ENCODE results near the gene DRC7.
"Not testable (repeated sequence)": the region's sequence is repeated elsewhere in the genome, so short reads cannot be mapped to it uniquely, and the experiment has no call there.

DRC7 gene

DNA sequence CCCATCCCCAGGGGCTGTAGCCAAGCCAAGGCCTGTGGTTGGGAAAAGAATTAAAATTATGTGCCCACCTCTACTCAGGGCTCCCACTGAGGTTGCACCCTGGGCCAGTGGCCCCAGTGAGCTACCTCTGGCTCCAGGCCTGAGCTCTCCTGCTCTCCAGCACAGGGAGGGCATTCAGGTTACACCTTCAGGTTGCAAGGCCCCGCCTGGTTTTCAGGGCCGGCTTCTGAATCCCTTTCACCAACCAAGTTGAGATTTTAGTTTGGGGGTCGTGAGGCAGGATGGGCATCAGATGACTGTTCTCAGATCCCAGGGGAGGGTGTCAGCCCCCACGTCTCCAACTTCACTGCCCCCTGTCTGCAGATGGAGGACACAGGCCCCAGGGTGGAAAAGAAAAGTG is 33.0 kb downstream of the DRC7 start:
- no peak for DNase-seq (ENCODE audit: insufficient read length, low spot score)
- FAIRE-seq = no peak
- TF ChIP-seq TAF1 (IDR thresholded peaks at IDR 0.05; ENCODE audit: low read depth, low read length) = no peak
- no peak for TF ChIP-seq SPI1 (IDR thresholded peaks at IDR 0.05; ENCODE audit: low read depth, low read length)
- no peak for TF ChIP-seq POLR2AphosphoS5 (IDR thresholded peaks at IDR 0.05; ENCODE audit: low read depth, low read length)
- TF ChIP-seq POLR2A (IDR thresholded peaks at IDR 0.05; ENCODE audit: low read depth, low read length) = no peak
- no peak for TF ChIP-seq PAX5 (IDR thresholded peaks at IDR 0.05; ENCODE audit: insufficient read depth, low read length, severe bottlenecking)
- TF ChIP-seq POU2F2 (IDR thresholded peaks at IDR 0.05; ENCODE audit: low read depth, low read length) = no peak

DNA sequence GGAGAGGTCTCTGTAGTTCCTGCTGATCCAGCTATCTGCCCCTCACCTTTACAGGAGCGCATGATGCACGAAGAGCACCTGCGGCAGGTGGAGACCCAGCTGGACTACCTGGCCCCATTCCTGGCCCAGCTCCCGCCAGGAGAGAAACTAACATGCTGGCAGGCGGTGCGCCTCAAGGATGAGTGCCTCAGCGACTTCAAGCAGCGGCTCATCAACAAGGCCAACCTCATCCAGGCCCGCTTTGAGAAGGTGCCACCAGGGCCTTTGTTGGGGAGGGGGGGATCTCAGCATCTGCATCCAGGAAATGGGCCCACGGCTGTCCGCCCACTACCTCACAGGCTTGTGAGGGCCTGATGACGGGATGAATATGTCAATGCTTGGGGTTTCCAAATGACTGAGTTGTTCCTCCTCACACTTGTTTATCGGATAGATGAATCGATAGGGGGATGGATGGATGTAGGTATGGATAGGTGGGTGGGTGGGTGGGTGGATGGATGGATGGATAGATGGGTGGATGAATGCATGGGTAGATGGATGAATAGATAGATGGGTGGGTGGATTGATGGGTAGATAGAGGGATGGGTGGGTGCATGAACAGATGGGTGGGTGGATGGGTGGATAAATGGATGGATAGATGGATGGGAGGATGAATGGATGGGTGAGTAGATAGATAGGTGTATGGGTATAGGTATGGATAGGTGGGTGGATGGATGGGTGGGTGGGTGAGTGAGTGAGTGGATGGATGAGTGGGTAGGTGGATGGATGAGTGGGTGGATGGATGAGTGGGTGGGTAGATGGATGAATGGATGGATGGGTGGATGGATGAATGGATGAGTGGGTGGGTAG is 34.0 kb downstream of the DRC7 start:
- FAIRE-seq (no peak), DNase-seq (ENCODE audit: insufficient read length, low spot score) (no peak)
- TF ChIP-seq POLR2A (IDR thresholded peaks at IDR 0.05; ENCODE audit: low read depth, low read length) (no peak), POLR2AphosphoS5 (IDR thresholded peaks at IDR 0.05; ENCODE audit: low read depth, low read length) (no peak), TAF1 (IDR thresholded peaks at IDR 0.05; ENCODE audit: low read depth, low read length) (no peak), POU2F2 (IDR thresholded peaks at IDR 0.05; ENCODE audit: low read depth, low read length) (no peak), PAX5 (IDR thresholded peaks at IDR 0.05; ENCODE audit: insufficient read depth, low read length, severe bottlenecking) (no peak), SPI1 (IDR thresholded peaks at IDR 0.05; ENCODE audit: low read depth, low read length) (no peak)

DNA sequence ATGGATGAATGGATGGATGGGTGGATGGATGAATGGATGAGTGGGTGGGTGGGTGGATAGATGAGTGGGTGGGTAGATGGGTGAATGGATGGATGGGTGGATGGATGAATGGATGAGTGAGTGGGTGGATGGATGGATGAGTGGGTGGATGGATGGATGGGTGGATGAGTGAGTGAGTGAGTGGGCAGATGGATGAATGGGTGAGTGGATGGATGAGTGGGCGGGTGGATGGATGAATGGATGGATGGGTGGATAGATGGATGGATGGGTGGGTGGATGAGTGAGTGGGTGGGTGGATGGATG is 34.5 kb downstream of the DRC7 start:
- TF ChIP-seq POLR2A (IDR thresholded peaks at IDR 0.05; ENCODE audit: low read depth, low read length) (no peak), POU2F2 (IDR thresholded peaks at IDR 0.05; ENCODE audit: low read depth, low read length) (no peak), SPI1 (IDR thresholded peaks at IDR 0.05; ENCODE audit: low read depth, low read length) (no peak), PAX5 (IDR thresholded peaks at IDR 0.05; ENCODE audit: insufficient read depth, low read length, severe bottlenecking) (no peak), TAF1 (IDR thresholded peaks at IDR 0.05; ENCODE audit: low read depth, low read length) (no peak), POLR2AphosphoS5 (IDR thresholded peaks at IDR 0.05; ENCODE audit: low read depth, low read length) (no peak)
- DNase-seq (ENCODE audit: insufficient read length, low spot score) (no peak), FAIRE-seq (peak; percentile 51)

DNA sequence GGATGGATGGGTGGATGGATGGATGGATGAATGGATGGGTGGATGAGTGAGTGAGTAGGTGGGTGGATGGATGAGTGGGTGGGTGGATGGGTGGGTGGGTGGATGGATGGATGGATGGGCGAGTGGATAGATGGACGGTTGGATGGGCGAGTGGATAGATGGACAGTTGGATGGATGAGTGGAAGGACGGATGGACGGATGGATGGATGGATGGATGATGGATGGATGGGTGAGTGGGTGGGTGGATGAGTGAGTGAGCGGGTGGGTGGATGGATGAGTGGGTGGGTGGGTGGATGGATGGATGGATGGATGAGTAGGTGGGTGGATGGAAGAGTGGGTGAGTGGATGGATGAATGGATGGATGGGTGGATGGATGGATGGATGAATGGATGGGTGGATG is 35.2 kb downstream of the DRC7 start:
- not testable (repeated sequence) for DNase-seq (ENCODE audit: insufficient read length, low spot score)
- peak; percentile 75 for FAIRE-seq

DNA sequence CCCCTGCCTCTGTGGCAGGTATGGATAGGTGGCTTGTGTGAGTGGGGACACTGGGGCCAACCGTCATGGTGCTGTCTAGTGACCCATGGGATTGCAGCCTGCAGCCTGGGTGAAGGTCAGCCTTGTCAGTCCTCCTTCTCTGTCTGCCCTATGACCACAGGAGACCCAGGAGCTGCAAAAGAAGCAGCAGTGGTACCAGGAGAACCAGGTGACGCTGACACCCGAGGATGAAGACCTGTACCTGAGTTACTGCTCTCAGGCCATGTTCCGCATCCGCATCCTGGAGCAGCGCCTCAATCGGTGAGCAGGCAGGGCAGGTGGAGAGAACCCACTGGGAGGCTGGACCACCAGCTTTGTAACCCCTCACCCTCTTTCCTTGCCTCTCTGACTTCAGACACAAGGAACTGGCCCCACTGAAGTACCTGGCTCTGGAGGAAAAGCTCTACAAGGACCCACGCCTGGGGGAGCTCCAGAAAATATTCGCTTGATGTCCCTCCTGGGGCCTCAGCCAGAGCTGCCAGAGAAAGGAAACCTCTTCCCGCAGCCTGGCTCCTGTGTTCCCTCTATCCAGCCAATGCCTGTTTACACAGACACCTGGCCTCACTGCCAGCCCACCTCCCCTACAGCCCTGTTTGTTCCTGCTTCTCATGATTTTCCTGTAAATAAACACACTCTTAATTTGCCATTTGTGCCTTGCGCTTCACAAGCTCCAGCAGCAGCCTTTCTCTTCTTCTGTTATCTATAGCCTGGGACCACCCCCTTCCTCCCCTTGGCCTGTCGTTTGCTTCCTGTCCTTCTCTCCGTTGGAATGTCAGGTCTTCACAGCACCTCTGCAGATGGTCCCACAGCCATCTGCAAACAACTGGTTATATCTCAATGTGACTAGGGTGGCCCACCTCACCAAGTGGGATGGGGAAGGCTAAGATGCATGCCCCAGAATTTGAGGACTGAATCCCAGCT is 36.4 kb downstream of the DRC7 start:
- DNase-seq (ENCODE audit: insufficient read length, low spot score) (no peak), FAIRE-seq (no peak)
- TF ChIP-seq POLR2AphosphoS5 (IDR thresholded peaks at IDR 0.05; ENCODE audit: low read depth, low read length) = no peak
- TF ChIP-seq PAX5 (IDR thresholded peaks at IDR 0.05; ENCODE audit: insufficient read depth, low read length, severe bottlenecking) = no peak
- TF ChIP-seq SPI1 (IDR thresholded peaks at IDR 0.05; ENCODE audit: low read depth, low read length) = no peak
- no peak for TF ChIP-seq POLR2A (IDR thresholded peaks at IDR 0.05; ENCODE audit: low read depth, low read length)
- TF ChIP-seq TAF1 (IDR thresholded peaks at IDR 0.05; ENCODE audit: low read depth, low read length) = no peak

DNA sequence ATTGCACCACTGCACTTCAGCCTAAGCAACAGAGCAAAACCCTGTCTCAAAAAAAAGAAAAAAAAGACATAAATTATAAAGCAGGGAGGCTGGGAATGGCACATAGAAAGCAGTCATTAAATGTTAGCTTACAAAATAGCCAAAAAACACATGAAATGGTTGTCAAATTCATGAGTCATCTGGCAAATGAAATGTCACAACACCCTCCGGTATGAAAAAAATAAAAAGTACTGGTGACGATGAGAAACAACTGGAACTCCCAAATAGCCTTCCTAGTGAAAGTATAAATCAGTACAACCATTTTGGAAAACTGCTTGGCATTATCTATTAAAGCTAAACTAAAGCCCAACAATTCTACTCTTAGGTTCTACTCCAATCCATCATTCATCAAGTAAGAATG is 37.4 kb downstream of the DRC7 start:
- TF ChIP-seq POLR2A (IDR thresholded peaks at IDR 0.05; ENCODE audit: low read depth, low read length) = no peak
- no peak for TF ChIP-seq POLR2AphosphoS5 (IDR thresholded peaks at IDR 0.05; ENCODE audit: low read depth, low read length)
- TF ChIP-seq POU2F2 (IDR thresholded peaks at IDR 0.05; ENCODE audit: low read depth, low read length) = no peak
- no peak for TF ChIP-seq PAX5 (IDR thresholded peaks at IDR 0.05; ENCODE audit: insufficient read depth, low read length, severe bottlenecking)
- no peak for TF ChIP-seq TAF1 (IDR thresholded peaks at IDR 0.05; ENCODE audit: low read depth, low read length)
- TF ChIP-seq SPI1 (IDR thresholded peaks at IDR 0.05; ENCODE audit: low read depth, low read length) = no peak
- FAIRE-seq (no peak), DNase-seq (ENCODE audit: insufficient read length, low spot score) (no peak)

DNA sequence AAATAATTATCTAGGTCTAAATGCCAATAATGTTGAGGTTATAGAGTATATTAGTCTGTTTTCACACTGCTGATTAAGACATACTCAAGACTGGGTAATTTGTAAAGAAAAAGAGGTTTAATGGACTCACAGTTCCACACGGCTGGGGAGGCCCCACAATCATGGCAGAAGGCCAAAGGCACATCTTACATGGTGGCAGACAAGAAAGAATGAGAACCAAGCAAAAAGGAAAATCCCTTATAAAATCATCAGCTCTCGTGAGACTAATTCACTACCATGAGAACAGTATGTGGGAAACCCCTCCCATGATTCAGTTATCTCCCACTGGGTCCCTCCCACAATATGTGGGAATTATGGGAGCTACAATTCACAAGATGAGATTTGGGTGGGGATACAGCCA is 38.1 kb downstream of the DRC7 start:
- DNase-seq (ENCODE audit: insufficient read length, low spot score) (no peak), FAIRE-seq (no peak)
- TF ChIP-seq POU2F2 (IDR thresholded peaks at IDR 0.05; ENCODE audit: low read depth, low read length) (no peak), PAX5 (IDR thresholded peaks at IDR 0.05; ENCODE audit: insufficient read depth, low read length, severe bottlenecking) (no peak), TAF1 (IDR thresholded peaks at IDR 0.05; ENCODE audit: low read depth, low read length) (no peak), POLR2A (IDR thresholded peaks at IDR 0.05; ENCODE audit: low read depth, low read length) (no peak), POLR2AphosphoS5 (IDR thresholded peaks at IDR 0.05; ENCODE audit: low read depth, low read length) (no peak), SPI1 (IDR thresholded peaks at IDR 0.05; ENCODE audit: low read depth, low read length) (no peak)

DNA sequence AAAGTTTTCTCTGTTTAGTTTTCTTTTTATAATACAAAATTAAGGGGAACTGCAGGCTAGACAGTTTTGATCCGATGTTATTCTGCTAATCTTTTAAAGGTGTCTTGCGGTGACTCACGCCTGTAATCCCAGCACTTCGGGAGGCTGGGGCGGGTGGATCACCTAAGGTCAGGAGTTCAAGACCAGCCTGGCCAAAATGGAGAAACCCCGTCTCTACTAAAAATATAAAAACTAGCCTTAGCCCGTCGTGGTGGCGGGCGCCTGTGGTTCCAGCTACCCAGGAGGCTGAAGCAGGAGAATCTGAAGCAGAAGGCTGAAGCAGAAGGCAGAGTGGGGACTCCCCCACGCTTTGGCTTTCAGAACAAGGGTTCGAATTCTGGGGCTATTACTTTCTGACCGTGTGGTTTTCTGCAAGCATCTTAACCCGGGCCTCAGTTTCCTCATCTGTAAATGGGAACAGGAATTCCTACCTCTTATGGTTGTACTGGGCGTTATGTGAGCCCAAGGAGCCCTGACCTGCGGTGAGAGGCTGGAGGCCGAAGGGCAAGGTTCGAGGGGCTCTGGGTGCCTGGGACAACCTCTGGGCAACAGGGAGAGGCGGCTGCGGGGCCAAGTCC is 39.8 kb downstream of the DRC7 start:
- FAIRE-seq (peak; percentile 5), DNase-seq (ENCODE audit: insufficient read length, low spot score) (no peak)
- no peak for TF ChIP-seq SPI1 (IDR thresholded peaks at IDR 0.05; ENCODE audit: low read depth, low read length)

DNA sequence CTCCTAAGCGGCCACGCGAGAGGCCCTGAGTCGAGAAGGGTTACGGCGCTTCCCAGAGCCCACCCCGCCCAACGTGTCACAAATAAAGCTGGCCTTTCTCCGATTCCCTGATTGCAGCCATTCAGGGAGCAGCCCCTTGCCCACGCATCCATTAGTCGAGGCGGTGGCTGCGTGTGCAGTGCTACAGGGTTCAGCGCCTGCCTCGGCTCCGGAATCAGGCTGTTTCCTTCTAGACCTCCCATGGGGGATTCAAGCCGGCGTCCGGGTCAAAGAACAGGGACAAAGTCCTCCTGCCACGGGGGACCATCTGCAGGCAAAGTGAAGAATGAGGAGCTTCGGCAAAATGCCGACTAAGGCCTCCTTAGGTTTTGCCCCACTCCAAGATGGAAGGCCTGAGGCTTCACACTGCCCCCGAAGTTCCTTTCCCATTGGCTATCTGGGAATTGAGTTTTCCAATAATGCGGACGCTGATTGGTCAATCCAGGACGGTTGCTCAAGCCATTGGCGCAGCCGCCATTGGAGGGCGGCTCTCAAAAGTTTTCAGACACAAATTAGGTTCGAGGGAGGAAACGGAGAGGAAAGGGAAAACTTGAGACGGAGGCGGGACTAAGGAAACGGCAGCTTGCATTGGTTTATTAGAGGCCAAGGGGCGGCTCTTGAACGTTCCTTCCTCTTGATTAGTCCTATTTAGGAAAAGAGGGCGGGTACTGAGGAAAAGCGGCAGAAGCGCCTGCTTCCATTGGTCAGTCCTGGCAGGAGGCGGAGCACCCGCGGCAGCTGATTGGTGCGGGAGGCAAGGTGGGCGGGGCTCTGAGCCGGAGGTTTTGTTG is 40.5 kb downstream of the DRC7 start:
- DNase-seq (ENCODE audit: insufficient read length, low spot score) (peak; percentile 97), FAIRE-seq (no peak)
- TF ChIP-seq POLR2A (IDR thresholded peaks at IDR 0.05; ENCODE audit: low read depth, low read length) = peak; percentile 83
- TF ChIP-seq POU2F2 (IDR thresholded peaks at IDR 0.05; ENCODE audit: low read depth, low read length) = 0 out of 2 replicates have a peak, but pooled peaks have one; percentile 42
- TF ChIP-seq TAF1 (IDR thresholded peaks at IDR 0.05; ENCODE audit: low read depth, low read length) = peak; percentile 81
- TF ChIP-seq PAX5 (IDR thresholded peaks at IDR 0.05; ENCODE audit: insufficient read depth, low read length, severe bottlenecking) = no peak
- TF ChIP-seq POLR2AphosphoS5 (IDR thresholded peaks at IDR 0.05; ENCODE audit: low read depth, low read length) = peak; percentile 79; the same call in 1 of the 2 replicates
- TF ChIP-seq SPI1 (IDR thresholded peaks at IDR 0.05; ENCODE audit: low read depth, low read length) = peak; percentile 54
